HG02678 (cell line): Measurements from ENCODE around the gene FOXA3.

ENCODE experiments used
- ATAC-seq: cut with Tn5 transposase; IDR thresholded peaks from one replicate; pipeline ENCODE4 v1.9.1; 2021; ENCODE audit warnings: mild to moderate bottlenecking, moderate library complexity; ENCODE audit not compliant: unreplicated experiment

FOXA3 gene

GRCh38 chr19:45863840-45864628, at the start of gene FOXA3:
FOXA3 (plus strand) TSS chr19:45864326; CDS start chr19:45864457, 131 bp downstream.
- ATAC-seq: no peak

GRCh38 chr19:45814851-45815480, 49.2 kb upstream of the FOXA3 start, which contains the start of gene RSPH6A:
RSPH6A (minus strand) TSS chr19:45815308; CDS start chr19:45815176, 132 bp downstream.
- ATAC-seq: no peak

- no peak for ATAC-seq
These were observed 48.5 kb upstream of the FOXA3 start for GRCh38 chr19:45815481-45816216.

- ATAC-seq: no peak
These were observed 47.7 kb upstream of the FOXA3 start for GRCh38 chr19:45816236-45817009.

GRCh38 chr19:45817010-45817724, 47.0 kb upstream of the FOXA3 start:
- ATAC-seq: peak; percentile 81

- no peak for ATAC-seq
These were observed 46.3 kb upstream of the FOXA3 start for GRCh38 chr19:45817725-45818301.

- ATAC-seq: no peak
These were observed 44.4 kb upstream of the FOXA3 start for GRCh38 chr19:45819769-45820168.

- no peak for ATAC-seq
These were observed 43.6 kb upstream of the FOXA3 start for GRCh38 chr19:45820413-45821102.

- no peak for ATAC-seq
These were observed 43.0 kb upstream of the FOXA3 start for GRCh38 chr19:45821103-45821521.

- no peak for ATAC-seq
These were observed 42.6 kb upstream of the FOXA3 start for GRCh38 chr19:45821570-45821969.

GRCh38 chr19:45822716-45823115, 41.4 kb upstream of the FOXA3 start:
- no peak for ATAC-seq

GRCh38 chr19:45823182-45823581, 40.9 kb upstream of the FOXA3 start:
- ATAC-seq: no peak

GRCh38 chr19:45824041-45824471, 40.1 kb upstream of the FOXA3 start:
- ATAC-seq: no peak

- no peak for ATAC-seq
These were observed 39.4 kb upstream of the FOXA3 start for GRCh38 chr19:45824531-45825262.

- ATAC-seq: no peak
These were observed 38.9 kb upstream of the FOXA3 start for GRCh38 chr19:45825263-45825605.

GRCh38 chr19:45825917-45826893, 37.9 kb upstream of the FOXA3 start:
- no peak for ATAC-seq

- no peak for ATAC-seq
These were observed 37.2 kb upstream of the FOXA3 start for GRCh38 chr19:45826934-45827333.
